Measurements from ENCODE around the gene CPXM1.

The CPXM1 gene

DNA sequence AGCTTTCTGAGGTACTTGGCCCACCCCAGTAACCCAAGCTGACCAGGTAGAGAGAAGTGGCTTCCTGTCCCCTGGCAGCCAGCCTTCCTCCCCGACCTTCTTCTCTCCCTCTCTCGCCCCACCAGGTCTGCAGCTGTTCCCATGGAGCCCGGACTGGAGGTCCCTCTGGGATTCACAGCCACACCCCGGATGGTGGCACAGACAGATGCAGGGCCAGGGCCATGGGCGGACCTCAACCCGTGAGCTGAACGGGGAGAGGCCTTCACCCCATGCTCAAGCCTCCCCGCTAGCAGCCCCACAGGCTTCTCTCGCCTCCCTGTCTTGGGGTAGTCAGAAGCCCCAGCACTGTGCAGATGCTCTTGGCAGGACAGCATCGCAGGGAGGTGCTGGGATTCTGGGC, 41.3 kb downstream of the CPXM1 start:
- Histone ChIP-seq H3K9me3 (ENCODE audit: low read depth, low read length) (no peaks in the 10 kb centered on the region), H3K9ac (ENCODE audit: insufficient read length) (no peak overlapping the region), H3K36me3 (ENCODE audit: insufficient read depth, low read length) (no peaks in the 10 kb centered on the region), H3K4me3 (no peak overlapping the region), H3K27ac (no peak overlapping the region)
- no peak for DNase-seq (ENCODE audit: low read depth, low spot score)
- TF ChIP-seq FOXP2 (optimal IDR thresholded peaks at IDR 0.05; ENCODE audit: control extremely low read depth, extremely low read length, insufficient read depth) (no peak), POLR2AphosphoS5 (IDR thresholded peaks at IDR 0.05; ENCODE audit: borderline replicate concordance, low read depth, low read length) (no peak), EZH2 (IDR thresholded peaks at IDR 0.05) (no peak)

DNA sequence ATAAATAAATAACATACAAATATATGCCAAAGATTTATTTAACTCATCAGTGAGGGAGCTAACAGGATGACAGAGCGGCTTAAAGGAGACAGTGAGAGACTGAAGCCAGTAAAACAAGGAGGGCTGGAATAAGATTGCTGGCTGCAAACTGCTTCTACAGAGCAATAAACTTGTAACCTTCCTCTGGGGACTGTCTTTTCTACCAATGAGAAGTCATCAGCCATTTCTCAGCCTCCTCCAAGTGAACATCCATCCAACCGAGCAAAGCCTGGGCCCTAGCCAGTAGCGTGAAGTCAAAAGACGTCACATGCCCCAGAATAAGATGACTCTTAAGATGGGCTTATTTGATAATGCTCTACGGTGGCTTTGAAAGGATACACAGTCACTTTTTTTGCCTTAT, 42.5 kb downstream of the CPXM1 start:
- Histone ChIP-seq H3K9ac (ENCODE audit: insufficient read length) (no peak overlapping the region), H3K4me3 (no peak overlapping the region), H3K36me3 (ENCODE audit: insufficient read depth, low read length) (no peaks in the 10 kb centered on the region), H3K27ac (no peak overlapping the region), H3K9me3 (ENCODE audit: low read depth, low read length) (no peaks in the 10 kb centered on the region)
- TF ChIP-seq EZH2 (IDR thresholded peaks at IDR 0.05) = no peak
- no peak for TF ChIP-seq FOXP2 (optimal IDR thresholded peaks at IDR 0.05; ENCODE audit: control extremely low read depth, extremely low read length, insufficient read depth)
- TF ChIP-seq POLR2AphosphoS5 (IDR thresholded peaks at IDR 0.05; ENCODE audit: borderline replicate concordance, low read depth, low read length) = no peak
- DNase-seq (ENCODE audit: low read depth, low spot score) = no peak

DNA sequence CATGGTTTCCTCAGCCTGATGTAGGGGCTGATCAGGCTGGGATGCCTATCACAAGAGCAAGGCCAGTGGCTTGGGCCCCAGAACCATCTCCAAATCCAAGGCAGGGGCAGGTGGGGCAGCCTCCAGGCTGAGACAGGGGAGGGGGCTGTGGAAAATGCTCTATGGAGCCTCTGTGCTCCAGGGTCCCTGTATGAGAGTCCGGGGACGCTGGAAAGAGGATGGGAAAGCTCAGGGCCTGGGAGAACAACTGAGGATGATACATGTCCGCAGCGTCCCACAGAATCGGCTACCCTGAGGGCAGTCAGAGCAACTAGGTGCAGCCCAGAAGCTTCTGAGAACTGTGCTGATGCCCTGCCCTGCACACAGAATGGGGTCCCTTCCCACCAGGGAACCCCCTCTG, 43.4 kb downstream of the CPXM1 start:
- Histone ChIP-seq H3K9ac (ENCODE audit: insufficient read length) (no peak overlapping the region), H3K9me3 (ENCODE audit: low read depth, low read length) (no peaks in the 10 kb centered on the region), H3K27ac (no peak overlapping the region), H3K4me3 (no peak overlapping the region), H3K36me3 (ENCODE audit: insufficient read depth, low read length) (no peaks in the 10 kb centered on the region)
- TF ChIP-seq EZH2 (IDR thresholded peaks at IDR 0.05) = no peak
- TF ChIP-seq POLR2AphosphoS5 (IDR thresholded peaks at IDR 0.05; ENCODE audit: borderline replicate concordance, low read depth, low read length) = no peak
- no peak for TF ChIP-seq FOXP2 (optimal IDR thresholded peaks at IDR 0.05; ENCODE audit: control extremely low read depth, extremely low read length, insufficient read depth)
- no peak for DNase-seq (ENCODE audit: low read depth, low spot score)

DNA sequence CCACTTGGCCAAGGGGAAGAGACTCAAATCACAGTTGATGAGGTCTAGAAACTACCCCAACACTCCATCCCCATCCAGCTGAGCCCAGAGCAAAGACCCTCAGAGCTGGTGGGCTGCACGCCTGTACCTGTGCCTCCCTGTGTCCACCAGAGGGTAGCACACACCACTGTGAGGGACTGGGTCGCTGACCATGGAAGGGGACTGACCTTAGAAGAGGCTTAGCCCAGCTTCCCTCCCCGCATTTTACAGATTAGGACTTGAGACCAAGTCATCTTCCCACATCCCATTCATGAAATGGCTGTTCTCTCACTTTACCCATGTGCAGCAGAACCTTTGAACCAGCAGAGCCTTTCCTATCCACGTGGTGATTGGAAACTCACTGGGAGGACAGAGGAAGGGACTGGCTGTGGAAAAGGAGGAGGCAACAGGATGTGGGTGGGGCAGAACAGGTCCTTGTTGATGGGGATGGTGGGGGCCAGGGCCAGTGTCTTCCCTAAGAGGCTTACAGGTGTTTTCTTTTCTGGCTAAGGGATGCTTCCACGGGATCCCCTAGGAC, 44.3 kb downstream of the CPXM1 start:
- no peaks in the 10 kb centered on the region for H3K9me3 ChIP-seq (ENCODE audit: low read depth, low read length)
- H3K9ac ChIP-seq (ENCODE audit: insufficient read length) = no peak overlapping the region
- no peak overlapping the region for H3K4me3 ChIP-seq
- H3K27ac ChIP-seq = no peak overlapping the region
- no peaks in the 10 kb centered on the region for H3K36me3 ChIP-seq (ENCODE audit: insufficient read depth, low read length)
- TF ChIP-seq EZH2 (IDR thresholded peaks at IDR 0.05) = no peak
- no peak for TF ChIP-seq POLR2AphosphoS5 (IDR thresholded peaks at IDR 0.05; ENCODE audit: borderline replicate concordance, low read depth, low read length)
- no peak for TF ChIP-seq FOXP2 (optimal IDR thresholded peaks at IDR 0.05; ENCODE audit: control extremely low read depth, extremely low read length, insufficient read depth)
- DNase-seq (ENCODE audit: low read depth, low spot score) = no peak

DNA sequence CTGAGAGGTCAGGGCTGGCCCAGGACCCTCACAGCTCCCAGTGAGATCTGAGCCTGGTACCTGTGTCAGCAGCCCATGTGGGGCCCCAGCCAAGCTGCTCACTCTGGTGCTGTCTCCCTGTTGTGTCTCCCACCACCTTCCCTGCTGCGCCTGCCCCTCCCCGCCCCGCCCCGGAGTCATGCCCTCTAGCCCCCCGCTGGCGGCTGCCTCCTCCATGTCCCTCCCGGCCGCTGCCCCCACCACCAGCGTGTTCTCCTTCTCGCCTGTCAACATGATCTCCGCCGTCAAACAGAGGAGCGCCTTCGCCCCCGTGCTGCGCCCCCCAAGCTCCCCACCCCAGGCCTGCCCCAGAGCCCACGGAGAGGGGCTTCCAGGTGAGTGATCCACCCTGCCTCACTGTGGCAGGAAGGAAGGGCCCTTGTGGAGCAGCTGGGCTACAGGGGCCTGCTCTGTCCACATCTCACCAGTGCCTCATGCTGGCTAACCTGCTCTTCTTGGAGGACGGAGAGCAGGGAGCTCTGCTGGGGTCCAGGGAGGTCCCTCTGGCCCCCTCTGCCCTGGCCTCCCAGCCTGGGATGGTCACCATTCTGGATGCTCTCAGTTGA, 44.9 kb downstream of the CPXM1 start:
- TF ChIP-seq POLR2AphosphoS5 (IDR thresholded peaks at IDR 0.05; ENCODE audit: borderline replicate concordance, low read depth, low read length) (no peak), EZH2 (IDR thresholded peaks at IDR 0.05) (no peak)
- no peak overlapping the region for H3K9ac ChIP-seq (ENCODE audit: insufficient read length)

DNA sequence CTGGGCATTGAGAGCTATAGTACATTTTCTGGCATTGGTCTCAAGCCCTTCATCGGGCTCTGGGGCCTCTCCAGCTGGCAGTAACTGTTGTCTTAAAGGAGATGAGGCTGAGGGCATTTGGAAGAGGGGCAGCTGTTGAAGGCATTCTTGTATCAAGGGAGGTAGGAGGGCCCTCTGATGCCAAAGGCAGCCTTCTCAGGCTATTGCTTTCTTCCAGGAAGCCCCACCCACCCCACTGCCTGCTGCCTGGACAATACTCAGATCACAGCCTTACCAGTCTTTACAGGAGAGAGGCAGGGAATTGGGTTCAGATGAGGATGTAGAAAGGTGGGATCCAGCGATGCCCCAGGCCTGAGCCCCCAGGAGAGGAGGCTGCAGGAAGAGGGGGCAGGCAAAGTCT, 46.0 kb downstream of the CPXM1 start:
- H3K27ac ChIP-seq = no peak overlapping the region
- TF ChIP-seq FOXP2 (optimal IDR thresholded peaks at IDR 0.05; ENCODE audit: control extremely low read depth, extremely low read length, insufficient read depth) = no peak
- no peak for TF ChIP-seq EZH2 (IDR thresholded peaks at IDR 0.05)
- TF ChIP-seq POLR2AphosphoS5 (IDR thresholded peaks at IDR 0.05; ENCODE audit: borderline replicate concordance, low read depth, low read length) = no peak
- no peak for DNase-seq (ENCODE audit: low read depth, low spot score)
- no peak overlapping the region for H3K4me3 ChIP-seq
- H3K9me3 ChIP-seq (ENCODE audit: low read depth, low read length) = no peaks in the 10 kb centered on the region
- no peaks in the 10 kb centered on the region for H3K36me3 ChIP-seq (ENCODE audit: insufficient read depth, low read length)
- H3K9ac ChIP-seq (ENCODE audit: insufficient read length) = no peak overlapping the region

More for the DNA sequence above, 44.9 kb downstream of the CPXM1 start:
- Histone ChIP-seq H3K27ac (no peak overlapping the region), H3K4me3 (no peak overlapping the region), H3K36me3 (ENCODE audit: insufficient read depth, low read length) (no peaks in the 10 kb centered on the region), H3K9me3 (ENCODE audit: low read depth, low read length) (no peaks in the 10 kb centered on the region)
- DNase-seq (ENCODE audit: low read depth, low spot score) = no peak

DNA sequence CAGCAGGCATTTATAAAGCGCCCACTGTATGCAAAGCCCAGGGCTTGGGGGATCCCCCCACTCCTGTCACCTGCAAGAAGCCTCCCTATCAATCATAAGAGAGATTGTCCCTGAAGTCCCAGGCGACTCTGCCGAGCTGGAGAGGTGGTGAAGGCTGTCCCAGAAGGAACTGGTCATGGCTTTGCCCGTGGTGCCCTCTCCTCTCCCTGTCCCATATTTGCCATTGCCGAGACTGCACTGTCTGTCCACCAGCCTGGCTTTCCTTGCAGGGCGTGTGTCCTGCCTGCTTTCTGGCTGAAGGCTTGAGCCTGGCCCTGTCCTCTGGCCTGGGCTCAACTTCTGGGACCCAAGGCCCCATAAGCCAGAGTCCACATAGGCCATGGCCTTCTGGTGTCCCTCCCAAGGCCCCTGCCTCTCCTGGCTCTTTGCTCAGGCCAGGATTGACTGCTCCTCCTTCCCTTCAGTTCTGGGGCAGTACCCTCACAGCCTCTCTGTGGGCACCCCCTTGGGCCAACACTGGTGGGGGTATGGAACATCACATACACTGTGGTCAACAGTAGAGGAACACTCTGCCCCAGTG, 46.9 kb downstream of the CPXM1 start:
- no peaks in the 10 kb centered on the region for H3K9me3 ChIP-seq (ENCODE audit: low read depth, low read length)
- no peaks in the 10 kb centered on the region for H3K36me3 ChIP-seq (ENCODE audit: insufficient read depth, low read length)
- no peak for DNase-seq (ENCODE audit: low read depth, low spot score)
- H3K9ac ChIP-seq (ENCODE audit: insufficient read length) = no peak overlapping the region
- no peak overlapping the region for H3K4me3 ChIP-seq
- no peak overlapping the region for H3K27ac ChIP-seq
- TF ChIP-seq POLR2AphosphoS5 (IDR thresholded peaks at IDR 0.05; ENCODE audit: borderline replicate concordance, low read depth, low read length) (no peak), FOXP2 (optimal IDR thresholded peaks at IDR 0.05; ENCODE audit: control extremely low read depth, extremely low read length, insufficient read depth) (no peak), EZH2 (IDR thresholded peaks at IDR 0.05) (no peak)

DNA sequence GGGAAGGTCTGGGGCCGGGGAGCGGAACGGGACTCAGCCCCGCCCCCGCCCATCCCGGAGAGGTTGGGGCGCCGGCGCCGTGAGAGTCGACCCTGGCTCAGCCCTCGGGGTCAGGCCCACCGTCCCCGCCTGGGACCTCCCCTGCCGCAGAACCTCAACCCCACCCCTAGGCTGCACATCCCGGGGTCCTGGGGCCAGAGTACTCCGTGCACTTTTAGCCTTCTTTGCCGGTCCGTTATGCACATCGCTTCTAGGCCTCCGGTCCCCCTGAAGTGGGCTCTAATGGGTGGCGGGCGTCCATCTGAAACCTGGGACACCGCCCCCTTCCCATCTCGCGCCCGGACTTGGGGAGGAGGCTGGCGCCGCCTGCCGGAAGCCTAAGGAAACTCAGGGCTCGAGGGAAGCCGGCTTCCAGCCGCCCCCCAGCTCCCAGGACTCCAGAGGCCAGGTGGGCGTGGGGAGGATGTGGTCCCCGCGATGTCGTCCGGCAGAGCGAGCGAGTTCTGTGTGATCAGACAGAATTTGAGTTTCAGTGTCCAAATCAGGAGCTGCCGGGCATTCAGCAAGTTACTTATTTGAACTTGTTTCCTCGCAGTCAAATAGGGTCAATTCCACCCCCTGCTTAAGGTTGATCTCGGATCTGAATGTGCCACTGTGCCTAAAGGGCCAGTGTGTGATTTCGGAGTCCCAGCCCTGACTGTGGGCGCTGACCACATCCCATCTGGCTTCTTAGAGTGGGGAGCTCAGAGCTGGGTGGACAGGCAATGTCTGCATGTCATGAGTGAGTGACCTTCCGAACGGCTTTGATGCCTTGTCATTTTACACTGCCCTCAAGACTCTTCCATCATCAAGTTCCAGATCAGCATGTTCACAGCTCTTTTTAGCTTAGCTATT, 47.6 kb downstream of the CPXM1 start:
- no peak overlapping the region for H3K9ac ChIP-seq (ENCODE audit: insufficient read length)
- TF ChIP-seq EZH2 (IDR thresholded peaks at IDR 0.05) = no peak
- TF ChIP-seq POLR2AphosphoS5 (IDR thresholded peaks at IDR 0.05; ENCODE audit: borderline replicate concordance, low read depth, low read length) = no peak
- TF ChIP-seq FOXP2 (optimal IDR thresholded peaks at IDR 0.05; ENCODE audit: control extremely low read depth, extremely low read length, insufficient read depth) = no peak
- peak overlapping the region; percentile 80 for H3K4me3 ChIP-seq
- H3K9me3 ChIP-seq (ENCODE audit: low read depth, low read length) = no peaks in the 10 kb centered on the region
- no peaks in the 10 kb centered on the region for H3K36me3 ChIP-seq (ENCODE audit: insufficient read depth, low read length)
- no peak for DNase-seq (ENCODE audit: low read depth, low spot score)
- H3K27ac ChIP-seq = no peak overlapping the region
